Pulmonary artery endothelial cell (primary cell): Measurements from ENCODE around the gene SMIM8. TPM values are rescaled to one million over a fixed set of nuclear protein-coding genes. Genes with fewer than 3 reads are reported as not detected.

ENCODE experiments used
- DNase-seq: peaks from one replicate; pipeline ENCODE4 v3.0.0-alpha.2; 2011; ENCODE audit warnings: low read depth, low spot score
- total RNA-seq: library from RNA; depleted of rRNA; stranded (reverse); fragments of >200 nt; gene quantifications from 2 replicates; pipeline ENCODE4 v1.2.3, GENCODE V29; 2014

Gene SMIM8
- total RNA-seq, 1 donor from 2014 or later = 3.1 TPM

DNA sequence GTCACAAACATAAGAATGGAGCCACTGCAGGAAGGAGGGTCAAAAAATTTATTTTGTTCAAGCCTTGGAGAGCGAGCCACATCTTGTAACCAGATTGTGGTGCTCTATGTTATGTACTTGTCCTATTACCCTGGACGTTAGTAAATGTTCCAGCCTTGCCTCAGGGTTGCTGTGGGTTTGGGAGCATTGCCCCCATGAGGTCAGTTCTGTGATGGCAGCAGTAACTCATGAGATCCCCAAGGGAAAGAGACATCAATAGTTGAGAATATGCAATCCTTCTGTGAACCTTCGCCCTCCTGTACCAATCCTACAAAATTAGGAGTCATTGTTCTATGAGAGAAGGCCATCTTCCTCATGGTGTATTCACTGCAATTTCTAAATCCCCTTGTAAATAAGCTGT, 68.9 kb downstream of the SMIM8 start:
- DNase-seq = no peak

Other genes starting within 250 kb of the SMIM8 start
- gene CGA, start 227.5 kb upstream of the SMIM8 start, total RNA-seq = not detected in 2 replicates
- gene ZNF292, start 167.0 kb upstream of the SMIM8 start, total RNA-seq = 14.8 and 16.9 TPM in 2 replicates
- gene GJB7, start 6.7 kb downstream of the SMIM8 start, total RNA-seq = not detected in 2 replicates
- 0.56 and 1.1 TPM in 2 replicates for gene C6orf163, start 22.2 kb downstream of the SMIM8 start, total RNA-seq
- gene CFAP206, start 85.4 kb downstream of the SMIM8 start, total RNA-seq = 0.04 and 0.20 TPM in 2 replicates
- gene SLC35A1, start 150.4 kb downstream of the SMIM8 start, total RNA-seq = 13.9 and 24.9 TPM in 2 replicates